Body of pancreas (tissue), 4 donors: ENCODE data around the gene LGALS16.

ENCODE experiments used
- CTCF ChIP-seq, 7 experiments: fragments of 450-650 bp in 4 of 7; fragments of 200-600 bp in 3 of 7; sonication (generic) in 3 of 7; IDR thresholded peaks; one replicate each; pipeline ENCODE4 v1.5.1; 2016 to 2019; ENCODE audit warnings: antibody characterized with exemption in 7 of 7
- POLR2A ChIP-seq, 3 donors: fragments of 450-650 bp; IDR thresholded peaks; one replicate each; pipeline ENCODE4 v1.6.1; 2016; ENCODE audit warnings: antibody characterized with exemption in 3 of 3, mild to moderate bottlenecking in 2 of 3

GRCh38 chr19:39676004-39676403 lies 20.3 kb downstream of the LGALS16 start:
- TF ChIP-seq CTCF (IDR thresholded peaks at IDR 0.05), result no peak
- no peak for TF ChIP-seq POLR2A (IDR thresholded peaks at IDR 0.05)
